RWPE1 (cell line): ENCODE data around the gene CD6.

ENCODE experiments used
- CTCF ChIA-PET: fragments of 350-600 bp; sonication (Branson Sonifier 250); formaldehyde crosslinking; extraction: SDS; loops from one replicate; lab custom pipeline; 2021; lab: Yijun Ruan, JAX
- POLR2A ChIA-PET: fragments of 400-600 bp; formaldehyde crosslinking; extraction: SDS; loops from one replicate; lab custom pipeline; 2020; ENCODE audit warnings: antibody characterized with exemption; ENCODE audit not compliant: low non-redundant PET; lab: Yijun Ruan, JAX
- DNase-seq: peaks from one replicate; pipeline ENCODE4 v3.0.0; 2012; ENCODE audit warnings: low spot score
- H3K27ac ChIP-seq: fragments of 450-650 bp; 2 replicates; pipeline ENCODE4 v1.5.1; 2017
- CTCF ChIP-seq: fragments of 450-650 bp; conservative IDR thresholded peaks from 2 replicates; pipeline ENCODE4 v1.5.1; 2017; ENCODE audit warnings: low read depth, mild to moderate bottlenecking

CD6 gene

DNA sequence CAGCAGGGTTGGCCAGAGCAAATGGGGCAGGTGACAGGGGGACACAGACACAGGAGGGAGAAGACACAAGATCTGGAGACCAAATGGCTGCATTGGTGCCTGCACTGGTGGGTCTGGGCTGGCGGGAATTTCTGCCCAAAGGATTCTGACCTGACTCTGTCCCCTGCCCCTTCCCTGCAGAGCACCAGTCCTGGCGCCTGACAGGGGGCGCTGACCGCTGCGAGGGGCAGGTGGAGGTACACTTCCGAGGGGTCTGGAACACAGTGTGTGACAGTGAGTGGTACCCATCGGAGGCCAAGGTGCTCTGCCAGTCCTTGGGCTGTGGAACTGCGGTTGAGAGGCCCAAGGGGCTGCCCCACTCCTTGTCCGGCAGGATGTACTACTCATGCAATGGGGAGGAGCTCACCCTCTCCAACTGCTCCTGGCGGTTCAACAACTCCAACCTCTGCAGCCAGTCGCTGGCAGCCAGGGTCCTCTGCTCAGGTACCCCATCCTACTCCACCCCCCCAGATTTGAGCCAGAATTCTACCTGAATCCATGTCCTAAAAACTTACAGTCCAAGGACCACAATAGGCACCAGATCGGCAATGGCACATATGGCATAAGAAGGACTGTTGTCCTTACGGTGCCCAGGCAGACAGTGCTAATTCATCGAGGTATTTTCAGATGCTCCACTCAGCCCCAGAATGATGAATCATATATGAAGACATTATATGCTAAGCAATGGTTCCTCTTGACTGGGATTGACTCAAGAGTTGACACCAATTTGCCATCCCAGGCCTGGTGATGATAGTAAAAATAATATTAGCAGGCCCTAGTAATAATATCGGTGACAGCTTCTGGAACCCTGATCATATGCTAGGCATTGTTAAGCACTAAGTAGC lies 38.2 kb downstream of the CD6 start:
- H3K27ac ChIP-seq: no peak overlapping the region
- no peak for DNase-seq
- POLR2A ChIA-PET: no interaction called here
- CTCF ChIA-PET: interaction anchor here (0.7 to 0.8 kb wide), 2 partner anchors 15 to 253 kb away, joined by 3 read pairs; no protein-coding TSS in a partner anchor
- no peak for TF ChIP-seq CTCF

- CTCF ChIA-PET: interaction anchor here (0.8 kb wide), 1 partner anchor 16 kb away, joined by 3 read pairs; no protein-coding TSS in a partner anchor
- TF ChIP-seq CTCF: no peak
- DNase-seq: no peak
- POLR2A ChIA-PET: no interaction called here
- H3K27ac ChIP-seq: no peak overlapping the region
Measured at GRCh38 chr11:61010466-61011228, 39.2 kb downstream of the CD6 start.

DNA sequence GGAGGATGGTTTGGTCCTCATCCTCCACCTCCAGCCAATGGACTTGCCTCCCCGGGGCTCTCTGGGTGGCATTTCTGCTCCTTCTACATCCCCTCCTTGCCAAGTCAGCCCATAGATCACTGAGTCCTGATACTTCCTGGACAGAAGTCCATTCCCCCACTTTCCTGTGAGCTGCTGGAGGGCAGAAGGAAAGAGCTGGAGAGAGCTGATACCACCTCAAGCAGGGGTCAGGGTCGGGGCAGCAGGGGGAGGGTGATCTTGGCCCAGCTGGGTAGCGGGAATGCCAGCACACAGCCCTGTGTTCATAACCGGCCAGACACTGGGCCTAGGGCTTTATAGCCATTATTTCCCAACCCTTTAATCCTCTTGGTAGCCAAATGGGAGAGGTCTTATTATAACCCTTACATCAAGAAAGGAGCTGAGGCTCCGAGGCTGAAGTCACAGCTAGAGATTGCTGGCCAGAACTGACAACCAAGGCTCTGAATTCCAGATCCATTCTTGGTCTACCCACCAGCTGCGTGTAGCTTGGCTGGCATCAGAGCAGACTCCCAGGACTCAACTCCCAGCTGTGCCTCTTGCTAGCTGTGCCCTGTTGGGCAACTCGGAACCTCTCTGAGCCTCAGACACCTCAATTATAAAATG lies 39.9 kb downstream of the CD6 start:
- no peak for DNase-seq
- TF ChIP-seq CTCF: no peak
- ChIA-PET POLR2A (no interaction called here), CTCF (no interaction called here)
- H3K27ac ChIP-seq: no peak overlapping the region

- no peak overlapping the region for H3K27ac ChIP-seq
- DNase-seq: no peak
- no peak for TF ChIP-seq CTCF
- ChIA-PET CTCF (no interaction called here), POLR2A (no interaction called here)
Measured at GRCh38 chr11:61011950-61012736, 40.7 kb downstream of the CD6 start.

- CTCF ChIA-PET: no interaction called here
- POLR2A ChIA-PET: no interaction called here
- TF ChIP-seq CTCF: no peak
- DNase-seq: no peak
- H3K27ac ChIP-seq: no peak overlapping the region
Measured at GRCh38 chr11:61012737-61013215, 41.3 kb downstream of the CD6 start.
